HG03103 (cell line): Measurements from ENCODE around the gene RPP38.
A peak's percentile ranks its signal among the peaks of the same experiment; 100 is the strongest.

ENCODE experiments used
- ATAC-seq: cut with Tn5 transposase; IDR thresholded peaks from one replicate; pipeline ENCODE4 v1.9.1; 2021; ENCODE audit warnings: low read depth; ENCODE audit not compliant: unreplicated experiment

The RPP38 gene

DNA sequence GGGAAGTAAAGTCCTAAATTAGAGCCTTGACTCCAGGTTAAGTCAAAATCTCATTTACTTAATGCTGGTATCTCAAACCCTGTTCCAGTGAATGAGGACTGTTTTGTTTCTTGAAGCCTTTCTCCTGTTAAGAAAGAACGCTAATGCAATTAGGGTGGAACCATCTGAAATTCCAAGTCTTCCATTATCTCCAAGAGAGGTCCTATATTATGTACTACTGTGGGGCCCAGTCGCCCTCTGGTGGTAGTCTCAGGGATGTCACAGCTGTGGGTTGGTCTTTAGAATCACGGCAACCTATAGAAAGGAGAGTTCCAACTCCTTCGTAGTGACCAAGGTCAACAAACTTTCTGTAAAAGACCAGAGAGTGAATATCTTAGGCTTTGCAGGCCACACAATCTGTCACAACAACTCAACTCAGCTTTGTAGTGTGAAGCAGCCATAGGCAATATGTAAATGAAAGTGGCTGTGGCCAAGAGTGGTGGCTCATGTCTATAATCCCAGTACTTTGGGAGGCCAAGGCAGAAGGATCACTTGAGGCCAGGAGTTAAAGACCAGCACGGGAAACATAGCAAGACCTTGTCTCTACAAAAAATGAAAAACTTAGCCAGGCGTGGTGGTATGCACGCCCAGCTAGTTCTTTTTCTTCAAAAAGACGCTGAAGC lies 9.3 kb downstream of the RPP38 start:
- no peak for ATAC-seq

DNA sequence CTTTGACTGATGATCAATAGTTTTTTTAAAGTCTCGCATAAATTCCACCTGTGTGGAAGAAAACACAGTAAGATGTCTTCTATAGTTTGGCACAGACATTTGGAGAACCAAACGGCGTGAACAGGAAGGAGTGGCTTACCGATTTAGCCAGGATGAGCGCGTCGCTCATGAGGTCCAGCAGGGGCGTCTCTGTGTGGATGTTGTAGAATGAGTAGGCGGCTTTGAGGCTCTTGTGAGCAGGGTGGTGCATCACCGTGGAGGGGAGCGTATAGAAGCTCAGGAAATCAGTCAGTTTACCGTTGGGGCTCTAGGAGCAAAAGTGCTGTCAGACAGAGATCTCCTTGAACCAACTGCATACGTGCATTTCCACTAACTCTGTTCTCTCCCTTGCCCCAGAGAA lies 15.5 kb downstream of the RPP38 start:
- no peak for ATAC-seq

DNA sequence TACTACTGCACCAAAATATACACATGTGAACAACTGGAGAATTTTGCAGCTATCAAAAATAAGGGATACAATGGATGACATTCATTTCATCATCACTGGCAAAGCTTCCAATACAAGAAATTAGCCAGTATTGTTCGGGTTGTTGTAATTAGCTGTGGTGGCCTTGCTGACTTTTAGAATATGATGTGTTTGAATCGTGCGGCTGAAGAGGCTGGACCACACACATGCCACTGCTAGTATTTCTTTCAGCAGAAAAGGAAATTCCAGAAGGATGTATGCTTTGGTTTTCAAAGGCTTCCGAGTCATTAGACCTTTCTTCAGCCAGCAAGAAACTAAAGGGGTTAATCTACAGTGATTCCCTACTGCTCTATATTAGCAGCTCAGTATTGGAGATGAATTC lies 16.6 kb downstream of the RPP38 start:
- no peak for ATAC-seq

DNA sequence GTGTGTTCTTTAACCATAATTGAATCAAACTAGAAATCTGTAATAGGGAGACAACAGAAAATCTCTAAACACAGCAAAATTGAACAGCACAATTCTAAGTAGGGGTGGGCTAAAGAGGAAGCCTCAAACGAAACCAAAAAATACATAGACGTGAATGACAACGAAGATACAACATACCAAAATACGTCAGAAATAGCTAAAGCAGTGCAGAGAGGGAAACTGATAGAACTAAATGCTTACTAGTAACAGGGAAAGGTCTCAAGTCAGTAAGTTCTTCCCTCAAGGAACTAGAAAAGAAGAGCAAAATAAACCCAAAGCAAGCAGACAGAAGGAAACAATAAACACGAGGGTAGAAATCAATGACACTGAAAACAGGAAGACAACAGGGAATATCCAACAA lies 19.1 kb downstream of the RPP38 start:
- ATAC-seq, result no peak

DNA sequence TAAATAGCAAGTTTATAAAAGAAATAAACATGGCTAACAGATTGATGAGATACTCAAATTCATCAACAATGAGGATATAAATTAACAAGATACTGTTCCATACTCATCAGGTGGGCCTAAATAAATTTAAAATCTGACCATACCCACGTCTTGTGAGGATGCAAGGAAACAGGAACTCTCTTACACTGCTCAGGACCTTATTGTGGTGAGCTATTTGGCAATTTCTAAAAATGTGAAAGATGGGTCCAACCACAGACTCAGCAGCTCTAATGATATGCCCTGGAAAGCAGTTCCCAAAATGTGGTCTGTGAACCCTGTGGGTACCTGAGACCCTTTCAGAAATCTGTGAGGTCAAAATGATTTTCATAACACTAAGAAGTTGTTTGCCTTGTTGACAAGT lies 21.5 kb downstream of the RPP38 start:
- ATAC-seq, result no peak

DNA sequence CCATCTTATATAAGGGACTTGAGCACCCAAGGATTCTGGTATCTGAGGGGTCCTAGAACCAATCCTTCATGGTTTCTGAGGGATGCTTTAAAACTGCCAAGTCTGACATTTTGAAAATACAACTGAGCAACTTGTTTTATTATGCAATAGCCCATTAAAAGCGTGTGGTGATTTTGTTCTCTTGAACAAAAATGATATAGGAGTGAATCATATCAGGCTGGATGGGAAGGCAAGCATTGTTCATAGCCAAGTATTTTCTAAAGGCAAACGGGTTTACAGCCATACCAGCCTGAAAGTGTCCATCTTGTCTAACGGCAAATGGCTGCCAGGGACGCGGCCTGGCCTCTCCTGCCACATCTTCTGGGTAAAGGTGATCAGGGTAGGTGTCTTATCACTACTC lies 23.4 kb downstream of the RPP38 start:
- no peak for ATAC-seq

DNA sequence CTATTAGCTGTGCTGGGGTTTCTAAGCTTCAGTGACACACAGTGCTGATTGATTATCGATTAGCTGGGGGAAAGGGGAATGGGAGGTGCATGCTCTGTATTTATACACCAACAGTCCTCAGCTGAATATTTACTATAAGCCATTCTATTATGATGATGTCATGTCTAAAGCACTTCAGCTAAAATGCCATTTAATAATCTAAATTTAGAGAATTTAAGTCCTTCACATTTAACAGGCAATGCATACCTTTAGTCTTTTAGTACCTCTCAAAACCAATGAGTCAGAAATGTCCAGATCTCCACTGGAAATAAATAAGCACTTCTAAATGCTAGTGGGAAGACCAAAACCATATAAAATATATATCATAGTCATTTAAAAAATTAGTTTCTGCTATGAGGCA lies 24.6 kb downstream of the RPP38 start:
- no peak for ATAC-seq

DNA sequence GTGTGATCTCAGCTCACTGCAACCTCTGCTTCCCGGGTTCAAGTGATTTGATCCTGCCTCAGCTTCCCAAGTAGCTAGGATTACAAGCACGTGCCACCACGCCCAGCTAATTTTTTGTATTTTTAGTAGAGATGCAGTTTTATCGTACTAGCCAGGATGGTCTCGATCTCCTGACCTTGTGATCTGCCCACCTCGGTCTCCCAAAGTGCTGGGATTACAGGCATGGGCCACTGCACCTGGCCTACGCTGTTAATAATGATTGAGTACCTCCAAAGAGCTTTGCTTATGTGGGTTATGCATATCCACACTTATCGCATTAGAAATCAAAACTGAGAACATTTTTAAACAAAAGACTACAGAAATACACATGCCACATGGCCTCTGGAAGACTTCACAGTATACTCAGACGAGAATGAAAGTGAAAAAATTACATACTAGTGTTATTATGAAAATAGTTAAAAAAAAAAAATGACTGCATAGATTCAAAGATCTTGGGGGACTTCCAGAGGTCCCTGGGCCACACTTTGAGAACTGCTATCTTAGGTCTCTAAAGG lies 25.4 kb downstream of the RPP38 start:
- peak; percentile 71 for ATAC-seq

DNA sequence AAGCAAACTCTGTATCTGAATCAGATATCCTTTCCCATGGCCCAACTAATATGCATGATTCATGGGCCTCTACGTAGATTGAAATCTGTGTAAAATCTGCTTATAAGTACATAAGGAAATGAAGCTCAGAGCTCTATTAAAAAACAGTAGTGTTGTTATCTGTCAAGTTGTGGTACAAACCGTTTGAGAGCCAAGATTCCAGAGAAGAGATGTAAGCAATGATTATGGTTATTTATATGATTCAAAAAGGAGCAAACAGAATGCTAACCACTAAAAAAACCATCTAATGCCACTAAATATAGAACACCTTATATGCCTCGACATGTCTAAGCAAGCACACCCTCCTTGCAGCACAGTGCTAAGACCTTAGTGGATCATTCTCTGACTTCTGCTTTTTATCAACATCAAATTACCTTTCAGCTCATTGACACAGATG lies 26.6 kb downstream of the RPP38 start:
- ATAC-seq, result no peak

DNA sequence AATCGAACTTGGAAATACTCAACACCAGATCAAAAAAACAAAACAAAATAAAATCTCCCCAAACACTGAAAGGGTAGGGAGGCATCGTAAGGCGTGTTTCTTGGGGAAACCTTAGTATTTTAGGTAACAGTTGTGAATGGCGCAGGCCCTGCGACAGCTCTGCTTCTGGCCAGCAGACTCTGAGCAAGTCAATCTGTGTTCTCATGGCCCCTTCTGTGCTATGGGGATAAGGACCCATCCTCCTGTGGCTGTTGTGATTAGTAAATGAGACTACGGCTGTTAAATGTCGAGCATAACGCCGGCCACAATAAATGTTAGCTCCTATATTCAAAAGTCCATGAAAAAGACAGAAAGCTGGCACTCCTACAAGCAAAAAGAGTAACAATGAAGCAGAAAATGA lies 27.0 kb downstream of the RPP38 start:
- ATAC-seq, result no peak

DNA sequence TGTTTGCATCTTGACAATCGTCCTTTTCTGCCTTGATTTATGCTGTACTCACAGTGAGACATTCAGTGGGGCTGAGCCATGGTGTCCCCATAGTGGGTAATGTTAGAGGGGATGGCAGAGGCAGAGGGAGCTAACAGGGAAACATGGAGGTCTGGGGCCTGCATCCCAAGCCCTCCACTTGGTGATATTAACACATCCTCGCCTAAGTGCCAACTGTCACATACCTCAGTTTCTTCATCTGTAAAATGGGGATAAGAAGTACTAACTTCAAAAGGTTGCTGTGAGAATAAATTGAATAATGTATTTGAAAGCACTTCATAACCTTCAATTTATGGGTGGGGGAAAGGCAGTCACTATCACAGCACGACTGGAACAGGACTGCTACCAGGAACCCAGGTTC lies 27.8 kb downstream of the RPP38 start:
- no peak for ATAC-seq

DNA sequence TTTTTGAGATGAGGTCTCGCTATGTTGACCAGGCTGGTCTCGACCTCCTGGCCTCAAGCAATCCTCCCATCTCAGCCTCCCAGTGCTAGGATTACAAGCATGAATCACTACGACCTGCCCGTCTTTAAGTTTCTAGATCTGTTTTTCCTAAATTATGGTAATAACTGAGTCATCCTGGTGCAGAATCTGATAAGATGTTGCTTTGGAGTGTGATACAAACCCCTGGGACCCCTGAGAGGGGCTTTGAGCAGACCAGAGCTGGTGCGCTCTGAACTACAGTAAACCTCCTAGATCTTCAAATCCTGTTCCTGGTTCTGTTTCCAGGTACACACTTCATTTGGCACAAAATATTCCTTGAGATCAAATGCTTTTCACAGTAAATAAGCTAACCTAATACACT lies 34.2 kb downstream of the RPP38 start:
- ATAC-seq, result no peak

DNA sequence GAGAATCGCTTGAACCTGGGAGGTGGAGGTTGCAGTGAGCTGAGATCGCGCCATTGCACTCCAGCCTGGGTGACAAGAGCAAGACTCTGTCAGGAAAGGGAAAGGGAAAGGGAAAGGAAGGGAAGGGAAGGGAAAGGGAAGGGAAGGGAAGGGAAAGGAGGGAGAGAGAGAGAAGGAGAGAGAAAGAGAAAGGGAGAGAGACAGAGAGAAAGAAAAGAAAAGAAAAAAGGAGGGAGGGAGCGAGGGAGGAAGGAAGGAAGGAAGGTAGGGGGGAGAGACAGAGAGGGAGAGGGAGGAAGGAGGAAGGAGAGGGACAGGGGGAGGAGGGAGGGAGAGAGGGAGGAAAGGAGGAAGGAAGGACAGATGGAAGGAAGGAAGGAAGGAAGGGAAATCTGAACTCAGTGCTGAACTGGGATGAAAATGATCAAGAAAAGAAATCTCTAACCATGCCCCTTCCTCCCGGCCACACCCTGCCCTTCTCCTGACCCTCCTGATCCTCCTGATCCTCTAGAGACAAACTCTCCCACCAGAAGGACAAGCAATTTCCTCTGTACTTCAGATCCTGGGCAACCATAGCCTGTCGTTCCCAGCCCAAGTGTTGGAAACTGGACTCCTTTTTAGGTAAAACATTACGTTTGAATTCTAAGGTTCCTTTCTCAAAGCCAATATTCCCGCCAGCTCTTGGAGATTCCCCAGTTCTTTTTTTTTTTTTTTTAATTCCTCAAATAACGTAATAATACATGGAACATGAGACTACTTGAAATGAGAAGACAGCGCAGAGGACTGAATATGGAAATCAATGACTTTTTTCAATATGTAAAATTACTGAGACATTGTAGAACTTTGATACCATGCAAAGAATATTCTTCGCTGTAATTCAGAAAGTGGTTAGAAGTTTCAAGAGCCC lies 39.2 kb downstream of the RPP38 start:
- ATAC-seq, result no peak

DNA sequence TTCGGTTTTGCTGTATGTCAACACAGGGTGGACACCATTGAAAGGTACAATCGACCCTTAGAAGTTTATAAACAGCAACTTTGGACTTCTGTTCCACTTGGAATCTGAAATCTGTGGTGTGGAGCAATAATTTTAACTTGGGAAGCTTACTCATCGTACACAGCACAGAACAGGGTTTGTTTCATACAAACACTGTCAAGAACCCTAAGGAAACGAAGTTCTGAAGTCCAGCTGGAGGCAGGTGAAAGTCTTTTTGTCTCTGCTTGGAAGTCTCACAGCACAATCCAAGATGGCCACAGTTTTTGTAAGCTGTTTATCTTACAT lies 39.8 kb downstream of the RPP38 start:
- ATAC-seq, result no peak

DNA sequence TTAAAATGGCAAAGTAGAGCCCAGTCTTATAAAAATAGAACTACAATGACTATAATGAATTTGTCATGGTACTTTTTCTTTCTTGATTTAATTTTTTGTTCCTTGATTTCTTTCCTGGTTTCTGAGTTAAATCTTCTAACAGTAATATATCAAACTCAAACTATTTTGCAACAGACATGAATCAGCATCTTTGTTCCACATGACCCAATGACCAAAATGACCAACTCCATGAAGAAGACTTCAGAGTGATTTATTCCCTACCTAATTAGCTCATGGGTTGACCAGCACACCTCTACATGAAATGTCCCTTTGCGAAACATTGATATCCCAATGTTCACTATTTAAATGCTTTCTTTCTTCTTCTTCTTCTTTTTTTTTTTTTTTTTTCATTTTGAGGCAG lies 40.5 kb downstream of the RPP38 start:
- no peak for ATAC-seq

DNA sequence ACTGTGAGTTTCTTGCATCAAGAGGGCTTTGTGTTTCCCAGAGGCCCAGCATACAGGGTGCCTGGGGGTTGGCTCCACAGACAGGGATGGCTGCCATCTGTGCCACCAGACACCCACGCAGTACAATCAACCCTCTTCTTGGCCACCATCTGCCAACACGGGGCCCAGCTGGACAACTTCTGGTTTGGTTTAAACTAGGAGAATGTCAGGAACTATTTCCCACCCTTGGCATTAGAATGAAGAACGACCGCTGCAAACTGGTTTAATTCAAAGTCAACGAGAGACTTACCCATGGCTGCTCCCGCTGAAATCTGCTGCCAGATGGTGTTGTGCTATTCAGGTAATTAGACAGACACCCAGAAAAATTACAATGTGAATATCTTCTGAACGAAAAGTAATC lies 43.5 kb downstream of the RPP38 start:
- no peak for ATAC-seq

DNA sequence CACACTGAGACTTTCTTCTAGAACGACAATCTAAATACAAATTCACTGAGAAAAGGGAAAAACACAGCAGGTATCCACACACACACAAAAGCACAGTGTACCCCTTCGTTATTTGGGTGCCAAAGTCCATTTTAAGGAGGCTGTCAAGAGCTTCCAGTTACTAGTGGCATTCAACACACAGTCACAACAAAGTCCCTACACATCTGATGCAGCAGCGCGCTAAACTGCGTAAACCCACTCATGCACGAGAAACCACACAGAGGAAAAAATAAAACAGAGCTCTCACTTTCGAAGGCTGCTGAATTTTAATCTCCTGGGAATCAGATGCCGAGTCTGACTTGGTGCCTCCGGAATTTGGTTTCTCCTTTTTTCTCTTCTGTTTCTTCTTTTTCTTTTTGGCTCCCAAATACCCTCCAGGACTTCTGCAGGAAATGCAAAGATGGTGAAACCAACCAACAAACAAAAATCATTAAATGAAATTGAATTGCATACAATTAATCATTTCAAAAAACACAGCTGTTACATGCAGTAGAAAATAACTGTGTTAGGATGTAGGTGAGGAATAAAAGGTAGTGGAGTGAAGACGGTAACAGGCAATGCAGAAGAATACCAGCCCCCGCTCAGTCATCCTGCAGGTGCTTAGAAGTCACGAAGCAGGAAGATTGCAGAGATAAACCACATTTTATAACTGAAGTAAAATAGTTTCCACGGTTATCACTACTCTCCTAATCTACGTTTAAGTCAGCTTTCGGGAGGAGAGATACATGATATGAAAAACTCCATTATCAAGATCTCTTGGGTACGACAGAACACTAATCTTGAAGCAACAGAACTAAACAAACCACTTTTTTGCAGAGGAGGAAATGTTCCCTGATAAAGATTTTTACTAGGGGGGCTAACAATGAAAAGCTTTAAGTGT lies 44.2 kb downstream of the RPP38 start:
- peak; percentile 90 for ATAC-seq

DNA sequence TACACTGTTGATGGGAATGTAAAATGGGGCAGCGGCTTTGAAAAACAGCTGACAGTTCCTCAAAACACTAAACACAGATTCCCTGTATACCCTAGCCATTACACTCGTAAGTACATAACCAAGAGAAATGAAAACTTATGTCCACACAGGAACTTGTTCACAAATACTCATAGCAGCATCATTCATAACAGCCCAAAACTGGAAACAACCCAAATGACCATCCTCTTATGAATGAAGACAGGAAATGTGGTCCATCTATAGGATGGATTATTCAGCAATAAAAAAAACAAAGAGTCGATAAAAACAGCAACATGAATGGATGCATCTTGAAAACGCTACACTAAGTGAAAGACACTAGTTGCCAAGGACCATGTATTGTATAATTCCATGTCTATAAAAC lies 47.6 kb downstream of the RPP38 start:
- ATAC-seq, result no peak

DNA sequence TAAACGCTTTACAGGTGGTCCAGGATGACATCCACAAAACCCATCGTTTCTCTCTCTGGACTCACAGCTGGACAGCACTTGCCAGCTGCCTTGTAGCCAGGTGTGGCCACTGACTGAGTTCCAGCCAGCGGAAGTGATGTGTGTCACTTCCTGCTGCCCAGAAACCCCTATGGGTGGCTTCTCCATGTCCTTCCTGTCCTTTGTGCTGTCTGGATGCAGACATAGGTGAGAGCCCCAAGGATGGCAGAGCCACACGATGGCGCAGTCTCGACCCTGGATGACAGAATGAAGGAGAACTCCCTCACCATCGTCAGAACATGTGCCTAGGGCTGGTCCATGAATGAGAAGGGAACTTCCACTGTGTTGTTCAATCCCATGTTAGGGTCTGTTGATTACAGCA lies 49.2 kb downstream of the RPP38 start:
- no peak for ATAC-seq

DNA sequence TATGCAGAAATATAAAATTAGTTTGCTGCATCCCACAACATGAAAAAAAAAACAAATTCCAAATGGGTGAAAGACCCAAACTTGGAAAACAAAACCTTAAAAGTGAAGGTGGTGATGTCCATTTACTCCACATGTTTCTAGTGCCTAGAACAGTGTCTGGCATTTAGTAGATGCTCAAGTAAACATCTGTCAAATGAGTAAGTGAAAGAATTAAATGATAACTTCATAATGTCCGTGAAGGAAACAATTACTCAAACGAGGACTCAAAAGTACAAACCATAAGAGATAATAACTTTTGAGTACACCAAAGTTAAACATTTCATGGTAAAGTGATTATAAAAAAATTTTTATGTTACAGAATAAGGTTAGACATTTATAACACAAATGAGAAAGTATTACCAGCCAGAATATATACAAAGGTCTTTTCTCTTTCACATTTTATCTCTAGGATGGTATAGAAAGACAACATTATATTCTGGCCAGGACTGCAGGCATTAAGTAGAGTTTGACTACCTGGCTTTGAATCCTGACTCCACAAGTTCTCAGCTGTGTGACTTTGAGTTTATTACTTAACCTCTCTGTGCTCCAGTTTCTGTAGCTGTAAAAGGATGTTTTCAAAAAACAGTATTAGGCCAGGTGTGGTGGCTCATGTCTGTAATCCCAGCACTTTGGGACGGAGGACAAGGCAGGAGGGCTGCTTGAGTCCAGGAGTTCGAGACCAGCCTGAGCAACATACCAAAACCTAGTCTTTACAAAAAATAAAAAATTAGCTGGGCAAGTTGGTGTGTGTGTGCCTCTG lies 50.6 kb downstream of the RPP38 start:
- ATAC-seq, result no peak
